HG03558 (cell line): ENCODE measurements around the gene SORCS1.

ENCODE experiments used
- ATAC-seq: cut with Tn5 transposase; IDR thresholded peaks from one replicate; pipeline ENCODE4 v1.9.1; 2021; ENCODE audit warnings: moderate number of reproducible peaks; ENCODE audit not compliant: unreplicated experiment; ENCODE audit errors: extremely low read depth

The SORCS1 gene

DNA sequence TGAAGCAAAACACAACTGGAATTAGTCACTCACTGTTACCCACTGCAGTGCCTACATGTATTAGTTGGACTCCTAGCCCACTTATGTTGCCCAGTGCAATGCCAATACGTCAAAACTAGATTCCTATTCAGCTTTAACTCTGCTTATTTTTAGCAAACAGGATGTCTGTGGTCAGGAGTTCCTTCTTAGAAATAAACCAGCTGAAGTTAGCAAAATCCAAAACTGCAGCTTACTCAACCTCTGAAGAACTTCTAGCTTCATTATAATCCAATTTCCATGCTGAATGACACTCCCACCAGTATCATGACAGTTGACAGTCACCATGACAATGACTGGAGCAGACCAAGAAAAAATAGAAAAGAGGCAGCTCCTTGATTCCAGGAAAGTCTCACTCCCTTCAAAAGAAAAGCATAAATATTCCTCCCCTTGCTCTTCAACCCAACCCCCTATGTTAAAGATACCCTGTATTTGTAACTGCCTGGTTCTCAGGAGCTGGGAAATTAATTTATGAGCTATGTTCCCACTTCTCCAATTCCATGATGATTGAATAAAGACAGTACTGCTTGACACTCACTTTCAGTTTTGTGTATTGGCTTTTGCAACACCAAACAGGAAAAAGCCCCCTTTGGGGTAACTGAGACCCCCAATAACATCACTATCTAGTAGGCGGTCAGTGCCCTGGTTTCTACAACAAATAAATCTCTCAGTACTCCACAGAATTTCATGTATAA lies 327.4 kb downstream of the SORCS1 start:
- peak; percentile 98 for ATAC-seq

DNA sequence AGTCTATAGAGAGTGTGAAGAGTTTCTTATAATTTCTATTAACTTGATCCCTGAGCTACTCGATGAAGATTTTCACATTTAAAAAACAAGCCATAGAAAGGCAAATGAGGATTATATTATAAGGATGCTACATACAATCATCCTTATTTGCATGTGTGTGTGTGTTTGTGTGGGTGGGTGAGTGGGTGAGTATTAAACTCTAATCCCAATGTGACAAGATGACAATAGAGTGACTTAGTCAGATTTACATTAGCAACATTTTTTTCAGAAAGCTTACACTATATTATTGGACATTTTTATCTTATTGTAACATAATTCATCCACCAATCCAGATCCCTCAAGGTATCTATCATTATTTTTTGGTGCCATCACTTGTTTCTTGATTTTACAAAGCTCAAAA lies 331.7 kb downstream of the SORCS1 start:
- no peak for ATAC-seq

DNA sequence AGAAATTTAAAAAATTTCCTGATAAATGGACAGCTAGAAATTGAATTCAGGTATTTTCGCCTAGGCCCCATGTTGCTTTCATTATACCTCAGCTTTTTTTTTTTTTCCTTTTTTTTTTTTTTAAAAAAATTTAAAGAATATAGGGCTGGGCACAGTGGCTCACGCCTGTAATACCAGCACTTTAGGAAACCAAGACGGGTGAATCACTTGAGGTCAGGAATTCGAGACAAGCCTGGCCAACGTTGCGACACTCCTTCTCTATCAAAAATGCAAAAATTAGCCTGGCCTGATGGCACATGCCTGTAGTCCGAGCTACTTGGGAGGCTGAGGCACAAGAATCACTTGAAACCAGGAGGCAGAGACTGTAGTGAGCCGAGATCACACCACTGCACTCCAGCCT lies 334.0 kb downstream of the SORCS1 start:
- no peak for ATAC-seq

DNA sequence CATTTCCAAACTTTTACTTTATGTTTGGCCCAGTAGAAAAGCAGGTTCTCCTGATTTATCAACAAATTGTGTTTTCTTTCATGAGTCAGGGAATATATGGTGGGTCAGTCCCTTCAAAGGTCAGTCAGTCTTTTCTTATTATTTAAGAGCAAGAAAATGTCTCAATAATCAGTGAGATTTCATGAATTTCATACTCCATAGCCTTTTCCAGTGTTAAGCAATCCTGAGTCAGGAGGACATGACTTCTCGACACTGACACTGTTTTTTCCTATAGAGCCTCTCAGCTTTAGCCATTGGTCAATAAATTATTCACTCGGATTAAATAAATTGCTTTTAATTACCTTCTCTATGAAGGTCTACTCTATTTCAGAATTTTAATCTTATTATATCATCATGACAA lies 334.5 kb downstream of the SORCS1 start:
- ATAC-seq: no peak

DNA sequence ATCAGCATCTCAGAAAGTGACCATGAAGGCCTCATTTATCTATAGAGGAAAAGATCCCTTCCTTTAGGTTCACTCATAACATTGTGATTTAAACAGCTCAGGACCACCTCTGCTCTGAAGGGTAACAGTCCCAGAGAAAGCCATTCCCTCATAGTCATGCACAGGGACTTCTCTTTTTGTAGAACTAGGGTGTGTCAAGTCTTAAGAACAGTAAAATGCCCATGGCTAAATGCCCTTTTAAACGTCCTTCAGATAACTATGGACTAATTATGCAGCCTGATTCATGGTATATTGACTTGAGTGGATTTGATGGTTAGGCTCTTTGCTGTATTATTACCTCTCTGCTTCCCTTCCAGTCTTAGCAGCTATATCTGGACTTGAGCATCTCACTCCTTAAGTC lies 337.8 kb downstream of the SORCS1 start:
- ATAC-seq: no peak

DNA sequence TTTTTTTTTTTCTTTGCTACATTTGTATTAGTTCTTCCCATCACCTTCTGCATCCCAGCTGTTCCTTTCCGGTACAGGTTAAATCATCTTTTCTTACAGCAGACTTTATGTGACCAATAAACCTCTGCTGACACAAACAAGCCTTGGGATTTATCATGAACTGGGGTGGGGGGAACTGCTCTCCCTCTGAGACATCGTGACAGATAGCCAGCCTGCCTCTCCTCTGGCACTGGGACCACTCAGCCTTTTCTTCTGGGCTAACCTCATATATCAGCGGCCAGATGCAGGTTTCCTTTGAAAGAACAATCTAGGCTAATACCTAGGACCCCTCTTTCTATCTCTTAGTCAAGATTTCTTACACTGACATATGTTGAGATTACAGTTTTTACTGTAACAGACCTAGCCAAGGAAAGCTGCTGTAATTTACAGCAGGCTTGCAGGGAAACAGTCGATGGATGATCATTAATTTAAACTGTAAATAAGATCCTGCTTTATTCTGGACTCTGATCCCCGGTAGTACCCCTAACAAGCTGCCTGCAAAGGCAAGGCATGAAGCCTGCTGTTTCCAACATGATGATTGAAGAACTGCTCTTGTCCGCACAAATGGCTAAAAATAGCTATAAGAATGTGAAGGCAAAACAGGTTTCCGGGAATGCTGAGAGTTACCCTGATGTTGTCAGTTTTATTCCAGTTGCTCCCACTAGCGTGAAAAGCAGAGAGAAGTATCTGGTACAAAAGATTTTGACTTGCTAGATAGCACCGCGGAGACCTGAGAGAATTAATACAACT lies 338.7 kb downstream of the SORCS1 start:
- ATAC-seq: no peak

DNA sequence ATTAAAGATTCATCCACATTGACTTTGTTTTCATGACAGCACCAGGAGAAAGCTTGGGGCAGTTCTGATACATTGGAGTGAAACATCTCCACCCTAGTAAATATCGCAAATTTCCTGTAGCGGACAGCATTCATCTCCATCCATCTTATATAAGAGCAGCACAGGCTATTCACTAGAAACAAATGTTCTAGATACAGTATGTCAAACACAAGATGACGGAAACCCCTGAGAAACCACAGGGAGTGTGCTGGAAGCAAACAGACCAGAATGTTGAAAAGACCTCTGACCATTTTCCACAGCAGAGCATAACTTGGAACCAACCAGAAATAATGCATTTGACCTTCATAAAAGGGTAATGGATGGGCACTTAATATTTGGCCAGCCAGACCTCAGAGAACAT lies 343.9 kb downstream of the SORCS1 start:
- ATAC-seq: no peak

DNA sequence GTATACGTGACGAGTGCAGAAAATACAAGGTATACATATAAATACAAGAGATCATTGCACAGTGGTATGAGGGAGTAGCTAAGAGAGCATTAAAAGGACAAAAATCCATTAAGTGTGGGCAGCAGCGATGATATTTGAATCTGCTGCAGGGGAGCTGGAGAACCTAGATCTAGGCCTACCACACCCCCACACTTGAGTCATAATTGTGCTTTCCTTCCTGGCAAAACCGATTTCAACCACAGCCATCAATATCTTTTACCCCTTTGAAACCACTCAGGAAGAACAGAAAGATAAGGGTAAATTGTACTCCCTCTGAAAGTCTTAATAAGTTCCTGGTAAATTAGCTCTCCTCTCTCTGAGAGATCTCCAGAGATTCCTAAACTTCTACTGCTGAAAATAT lies 345.0 kb downstream of the SORCS1 start:
- no peak for ATAC-seq

DNA sequence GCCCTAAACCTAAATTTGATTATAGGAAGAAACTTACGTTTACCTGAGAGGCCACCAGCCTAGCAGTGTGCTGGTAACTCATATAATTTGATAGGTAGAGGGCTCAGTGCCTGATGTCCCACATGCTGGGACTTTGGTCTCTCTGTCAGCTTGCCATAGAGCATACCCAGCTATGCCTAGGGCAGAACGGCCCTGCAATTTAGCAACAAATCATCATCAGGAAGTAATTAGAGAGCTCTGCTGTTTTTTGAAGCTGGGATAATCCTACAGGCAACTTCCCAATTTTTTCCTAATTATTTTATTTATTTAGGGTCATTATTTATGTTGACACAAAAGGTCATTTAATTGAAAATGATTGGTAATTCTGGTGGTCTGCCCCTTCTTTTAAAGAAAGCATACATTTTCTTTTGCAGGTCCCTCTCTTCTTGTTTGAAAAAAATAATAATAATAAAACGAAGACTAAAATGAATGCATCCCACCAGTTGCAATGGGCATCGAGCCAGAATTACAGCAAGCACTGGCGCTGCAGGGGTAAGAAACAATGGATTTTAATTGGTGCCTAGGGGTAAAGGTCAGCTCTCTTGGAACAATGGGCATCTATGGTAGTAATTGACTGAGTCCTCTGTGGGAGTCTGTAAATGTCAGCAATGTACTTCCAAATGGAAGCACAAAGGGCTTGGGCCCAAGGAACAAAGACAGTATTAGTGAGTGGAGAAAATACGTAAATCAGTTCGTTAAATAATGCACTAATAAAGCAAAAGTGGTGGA lies 348.0 kb downstream of the SORCS1 start:
- no peak for ATAC-seq

DNA sequence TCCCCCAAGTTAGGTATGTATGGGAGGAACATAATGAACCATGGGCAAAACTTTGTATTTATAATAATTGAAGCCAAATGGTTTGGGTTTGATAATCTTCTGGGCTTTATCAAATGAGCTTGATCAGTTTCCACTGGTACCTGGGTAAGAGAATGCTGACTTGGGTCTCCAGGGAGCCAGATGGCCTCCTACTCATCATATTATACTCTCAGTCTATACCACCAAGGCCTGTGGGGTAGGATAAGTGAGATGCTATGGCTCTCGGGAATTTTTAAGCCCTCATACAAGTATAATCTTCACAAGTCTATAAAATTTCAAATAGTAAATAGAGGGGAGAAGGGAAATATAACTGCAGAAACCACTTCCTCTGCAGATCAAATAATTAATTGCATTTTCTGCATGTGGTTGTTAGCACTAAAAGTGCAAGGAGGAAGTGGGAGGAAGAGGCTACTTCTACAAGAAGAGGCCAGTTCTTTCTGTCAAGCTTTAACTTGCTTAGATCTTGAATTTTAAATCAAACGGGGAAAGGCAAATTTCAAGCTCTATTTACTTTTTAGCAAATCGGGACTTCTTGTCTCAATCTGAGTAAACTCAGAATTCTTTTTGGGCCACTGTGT lies 349.0 kb downstream of the SORCS1 start:
- peak; percentile 45 for ATAC-seq

DNA sequence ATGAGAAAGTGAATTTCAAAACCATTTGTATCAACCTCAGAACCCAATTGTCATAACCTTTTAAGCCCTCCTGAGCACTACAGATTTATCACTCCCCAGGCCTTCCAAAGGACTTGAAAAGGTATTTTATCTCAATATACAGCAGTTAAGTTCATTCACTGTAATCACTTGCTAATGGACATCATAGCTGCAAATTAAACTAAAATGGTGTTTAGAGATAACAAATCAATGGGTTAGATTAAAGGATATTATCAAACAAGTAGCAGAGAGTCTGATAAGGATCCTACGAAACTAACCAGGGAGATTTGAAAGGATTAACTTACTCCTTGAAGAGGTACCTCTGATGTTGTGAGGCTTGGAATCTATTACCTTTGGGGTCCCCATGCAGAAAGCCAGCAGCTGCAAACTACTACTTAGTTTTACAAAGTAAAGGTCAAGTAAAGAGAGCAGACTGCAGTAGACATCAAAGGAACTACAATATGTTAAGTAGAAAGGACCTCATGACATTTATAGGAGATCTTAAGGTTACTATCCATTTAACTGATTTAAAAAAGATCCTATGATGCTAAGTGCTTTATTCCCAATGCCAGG lies 359.4 kb downstream of the SORCS1 start:
- ATAC-seq: no peak

DNA sequence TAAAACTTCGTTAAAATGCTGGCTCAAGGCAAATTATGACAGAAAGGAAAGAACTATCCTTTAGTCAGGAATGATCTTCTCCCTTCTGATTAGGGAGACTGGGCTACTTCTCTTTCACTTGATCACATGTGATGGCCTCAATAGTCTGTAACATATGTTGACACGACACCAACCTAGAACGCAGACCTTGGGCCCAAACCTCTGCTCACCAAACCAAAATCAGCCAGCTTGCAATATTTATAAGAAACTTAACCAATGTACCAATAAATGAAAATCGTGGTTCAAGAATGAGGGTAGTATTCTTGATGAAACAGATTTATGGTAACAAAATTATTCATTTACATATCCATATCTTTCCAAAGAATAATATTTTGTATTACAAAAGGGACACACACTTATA lies 361.6 kb downstream of the SORCS1 start:
- no peak for ATAC-seq

DNA sequence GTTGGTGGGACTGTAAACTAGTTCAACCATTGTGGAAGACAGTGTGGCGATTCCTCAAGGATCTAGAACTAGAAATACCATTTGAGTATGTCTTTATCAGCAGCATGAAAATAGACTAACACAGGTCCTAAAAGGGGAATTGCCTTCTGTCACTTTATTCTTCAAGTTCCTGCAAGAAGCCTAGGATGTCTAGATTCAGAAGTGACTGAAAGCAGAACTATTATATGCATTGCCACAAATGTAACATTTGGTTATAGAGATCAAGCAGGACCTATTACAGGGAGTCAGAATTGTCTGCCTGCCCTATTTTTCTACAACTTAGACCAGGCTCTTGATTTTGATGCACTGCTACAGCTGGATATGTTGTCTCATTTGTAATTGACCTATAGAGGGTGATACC lies 364.7 kb downstream of the SORCS1 start:
- ATAC-seq: no peak

DNA sequence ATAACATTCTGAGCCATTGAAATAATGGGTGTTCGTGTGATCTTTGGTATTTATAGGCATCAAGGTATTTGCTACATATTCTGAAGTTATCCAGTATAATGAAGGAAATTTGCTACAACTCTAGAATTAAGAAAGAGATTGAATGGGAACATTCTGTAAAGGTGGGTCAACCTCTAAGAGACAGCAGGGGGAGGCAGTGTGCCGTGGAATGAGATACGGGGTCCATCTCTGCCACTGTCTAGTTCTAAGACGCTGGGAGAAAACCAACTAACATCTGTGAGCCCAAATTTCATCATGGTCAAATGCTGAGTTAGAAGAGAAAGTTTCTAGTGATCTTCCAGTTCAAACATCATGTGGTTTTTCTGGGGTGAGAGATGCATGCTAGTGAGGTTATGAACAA lies 368.9 kb downstream of the SORCS1 start:
- peak; percentile 88 for ATAC-seq

DNA sequence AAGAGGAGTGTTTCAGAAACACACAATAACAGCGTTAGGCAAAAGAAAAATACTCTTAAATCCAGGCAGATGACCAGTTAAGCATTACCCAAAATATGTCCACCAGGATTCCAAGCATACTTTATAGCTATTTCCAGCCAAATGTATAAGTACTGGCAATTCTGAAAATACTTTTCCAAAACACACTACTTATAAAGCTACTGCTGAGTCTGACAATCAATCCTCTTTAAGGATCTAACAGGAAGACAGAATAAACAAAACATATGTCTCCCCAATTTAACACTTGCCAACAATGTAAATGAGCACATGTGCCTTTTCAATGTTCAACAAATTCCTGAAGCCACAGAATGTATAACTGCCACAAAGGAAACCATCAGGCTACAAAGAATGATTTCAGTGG lies 370.9 kb downstream of the SORCS1 start:
- ATAC-seq: no peak

DNA sequence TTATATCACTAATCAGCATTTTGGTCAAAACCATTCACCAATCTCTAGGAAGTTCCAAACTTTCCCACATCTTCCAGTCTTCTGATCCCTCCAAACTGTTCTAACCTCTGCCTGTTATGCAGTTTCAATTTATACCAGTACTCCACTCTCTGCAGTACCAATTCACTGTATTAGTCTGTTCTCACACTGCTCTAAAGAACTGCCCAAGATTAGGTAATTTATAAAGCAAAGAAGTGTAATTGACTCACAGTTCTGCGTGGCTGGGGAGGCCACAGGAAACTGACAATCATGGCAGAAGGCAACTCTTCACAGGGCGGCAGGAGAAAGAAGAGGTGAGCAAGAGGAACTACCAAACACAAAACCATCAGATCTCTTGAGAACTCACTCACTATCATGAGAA lies 374.9 kb downstream of the SORCS1 start:
- no peak for ATAC-seq

DNA sequence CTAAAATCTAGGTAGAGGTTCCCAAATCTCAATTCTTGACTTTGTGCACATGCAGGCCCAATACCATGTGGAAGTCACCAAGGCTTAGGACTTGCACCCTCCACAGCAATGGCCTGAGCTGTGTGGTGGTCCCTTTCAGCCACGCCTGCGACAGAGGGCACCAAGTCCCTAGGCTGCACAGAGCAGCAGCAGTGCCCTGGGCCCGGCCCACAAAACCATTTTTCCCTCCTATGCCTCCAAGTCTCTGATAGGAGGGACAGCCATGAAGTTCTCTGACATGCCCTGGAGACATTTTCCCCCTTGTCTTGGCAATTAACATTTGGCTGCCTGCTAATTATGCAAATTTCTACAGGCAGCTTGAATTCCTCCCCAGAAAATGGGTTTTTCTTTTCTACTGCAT lies 375.5 kb downstream of the SORCS1 start:
- no peak for ATAC-seq

DNA sequence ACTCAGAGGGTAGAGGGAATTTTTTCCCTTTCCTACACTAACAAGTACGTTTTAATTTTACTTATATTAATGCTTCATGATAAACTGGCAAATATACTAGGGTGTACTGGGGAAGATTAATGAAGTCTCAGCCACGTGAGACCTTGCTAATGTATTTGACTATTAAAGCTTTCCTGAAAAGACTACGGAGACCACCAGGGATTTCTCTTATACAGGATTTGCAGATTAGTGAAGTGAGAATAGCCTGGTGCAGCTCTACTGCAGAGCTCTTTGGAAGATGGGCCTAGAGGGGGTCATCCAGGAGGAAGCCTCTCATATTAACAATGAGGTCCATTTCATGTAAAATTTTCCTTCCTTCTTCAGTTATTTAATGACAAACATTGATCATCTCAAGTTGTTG lies 379.0 kb downstream of the SORCS1 start:
- no peak for ATAC-seq

DNA sequence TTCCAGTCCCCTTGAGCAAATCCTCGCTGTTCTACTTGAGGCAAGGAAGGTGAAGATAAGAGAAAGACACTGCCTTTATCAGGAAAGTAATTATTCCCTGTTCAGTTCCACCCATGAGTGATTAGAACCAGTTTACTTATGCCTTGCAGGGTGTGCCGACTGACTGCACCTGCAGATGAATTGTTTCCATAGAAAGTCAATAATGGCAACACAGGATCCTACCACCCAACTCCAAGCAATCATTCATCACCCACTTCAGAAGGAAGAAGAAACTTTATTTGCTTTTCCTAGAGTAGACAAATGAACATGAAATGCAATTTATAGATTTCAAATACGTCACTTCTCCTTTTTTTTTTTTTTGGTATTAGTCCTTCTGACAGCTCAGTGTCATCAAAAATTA lies 383.9 kb downstream of the SORCS1 start:
- ATAC-seq: no peak

DNA sequence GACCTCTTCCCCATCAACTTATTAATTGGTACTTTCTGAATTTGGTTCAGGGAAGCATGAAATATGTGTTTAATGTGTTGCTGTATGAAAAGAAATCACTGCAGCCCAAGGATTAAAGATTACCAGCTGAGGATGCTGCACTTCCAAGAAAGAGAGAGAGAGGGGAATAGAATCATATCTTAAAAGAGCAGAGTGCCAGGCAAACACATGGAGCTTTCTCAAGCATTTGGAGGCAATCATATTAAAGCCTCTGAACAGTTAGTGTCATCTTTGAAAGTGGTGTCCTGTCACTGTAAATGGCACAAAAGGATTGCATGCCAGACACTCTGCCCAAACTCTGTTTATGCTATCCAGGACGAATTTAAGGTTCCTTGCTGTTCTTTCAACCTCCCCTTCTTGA lies 386.7 kb downstream of the SORCS1 start:
- ATAC-seq: no peak
